ENCODE measurements around the gene LRRC14B. TPM values are rescaled to one million over a fixed set of nuclear protein-coding genes. Genes with fewer than 3 reads are reported as not detected.

The LRRC14B gene
- total RNA-seq, 1 donor from 2014 or later, result not detected

- H3K9me3 ChIP-seq (ENCODE audit: insufficient read depth, low read depth, low read length), result no peaks in the 10 kb centered on the region
- FAIRE-seq, result no peak
- Mint-ChIP-seq H3K27ac (ENCODE audit: unreplicated experiment) (no peak overlapping the region), H3K36me3 (ENCODE audit: low read depth, unreplicated experiment) (no peaks in the 10 kb centered on the region), H3K4me1 (ENCODE audit: low read depth, unreplicated experiment) (peaks cover 9% of the 10 kb centered on the region), H3K4me3 (ENCODE audit: unreplicated experiment) (no peak overlapping the region), H3K27me3 (ENCODE audit: low read depth, unreplicated experiment) (peaks cover 33% of the 10 kb centered on the region), H3K9me3 (ENCODE audit: unreplicated experiment) (no peaks in the 10 kb centered on the region)
- no peak for DNase-seq (ENCODE audit: low read depth)
- no peak overlapping the region for H3K27ac ChIP-seq (ENCODE audit: low read depth, low read length)
- TF ChIP-seq EZH2 (IDR thresholded peaks at IDR 0.05; ENCODE audit: insufficient read depth, low read length), result no peak
- no peak for TF ChIP-seq CTCF (IDR thresholded peaks at IDR 0.05; ENCODE audit: insufficient read depth, low read depth, low read length)
- H3K4me3 ChIP-seq (ENCODE audit: insufficient read depth, low read depth, low read length), result no peak overlapping the region
- H3K79me2 ChIP-seq (ENCODE audit: insufficient read depth, low read length), result no peaks in the 10 kb centered on the region
- H3K36me3 ChIP-seq (ENCODE audit: insufficient read depth, low read length), result no peaks in the 10 kb centered on the region
- no peak overlapping the region for H2AFZ ChIP-seq (ENCODE audit: low read depth, low read length)
- H3K27me3 ChIP-seq (ENCODE audit: insufficient read depth, low read length), result no peaks in the 10 kb centered on the region
- no peak overlapping the region for H3K9ac ChIP-seq (ENCODE audit: low read length)
- H3K4me2 ChIP-seq (ENCODE audit: low read length), result no peak overlapping the region
- H4K20me1 ChIP-seq (ENCODE audit: insufficient read depth, low read length), result no peaks in the 10 kb centered on the region
- H3K4me1 ChIP-seq (ENCODE audit: insufficient read depth, low read length), result peaks cover 2% of the 10 kb centered on the region
Observed at GRCh38 chr5:174876-175465, 16.3 kb upstream of the LRRC14B start.

GRCh38 chr5:176296-176823 lies 14.9 kb upstream of the LRRC14B start:
- no peaks in the 10 kb centered on the region for H4K20me1 ChIP-seq (ENCODE audit: insufficient read depth, low read length)
- DNase-seq (ENCODE audit: low read depth) (no peak), FAIRE-seq (no peak)
- Mint-ChIP-seq H3K27ac (ENCODE audit: unreplicated experiment) (no peak overlapping the region), H3K36me3 (ENCODE audit: low read depth, unreplicated experiment) (no peaks in the 10 kb centered on the region), H3K27me3 (ENCODE audit: low read depth, unreplicated experiment) (peaks cover 37% of the 10 kb centered on the region), H3K9me3 (ENCODE audit: unreplicated experiment) (no peaks in the 10 kb centered on the region), H3K4me1 (ENCODE audit: low read depth, unreplicated experiment) (peaks cover 9% of the 10 kb centered on the region), H3K4me3 (ENCODE audit: unreplicated experiment) (no peak overlapping the region)
- H3K27me3 ChIP-seq (ENCODE audit: insufficient read depth, low read length), result no peaks in the 10 kb centered on the region
- no peak overlapping the region for H3K4me2 ChIP-seq (ENCODE audit: low read length)
- no peaks in the 10 kb centered on the region for H3K4me1 ChIP-seq (ENCODE audit: insufficient read depth, low read length)
- no peaks in the 10 kb centered on the region for H3K9me3 ChIP-seq (ENCODE audit: insufficient read depth, low read depth, low read length)
- no peak overlapping the region for H3K4me3 ChIP-seq (ENCODE audit: insufficient read depth, low read depth, low read length)
- TF ChIP-seq CTCF (IDR thresholded peaks at IDR 0.05; ENCODE audit: insufficient read depth, low read depth, low read length) (no peak), EZH2 (IDR thresholded peaks at IDR 0.05; ENCODE audit: insufficient read depth, low read length) (no peak)
- no peak overlapping the region for H3K9ac ChIP-seq (ENCODE audit: low read length)
- H3K36me3 ChIP-seq (ENCODE audit: insufficient read depth, low read length), result no peaks in the 10 kb centered on the region
- no peak overlapping the region for H2AFZ ChIP-seq (ENCODE audit: low read depth, low read length)
- no peaks in the 10 kb centered on the region for H3K79me2 ChIP-seq (ENCODE audit: insufficient read depth, low read length)
- H3K27ac ChIP-seq (ENCODE audit: low read depth, low read length), result no peak overlapping the region

DNA sequence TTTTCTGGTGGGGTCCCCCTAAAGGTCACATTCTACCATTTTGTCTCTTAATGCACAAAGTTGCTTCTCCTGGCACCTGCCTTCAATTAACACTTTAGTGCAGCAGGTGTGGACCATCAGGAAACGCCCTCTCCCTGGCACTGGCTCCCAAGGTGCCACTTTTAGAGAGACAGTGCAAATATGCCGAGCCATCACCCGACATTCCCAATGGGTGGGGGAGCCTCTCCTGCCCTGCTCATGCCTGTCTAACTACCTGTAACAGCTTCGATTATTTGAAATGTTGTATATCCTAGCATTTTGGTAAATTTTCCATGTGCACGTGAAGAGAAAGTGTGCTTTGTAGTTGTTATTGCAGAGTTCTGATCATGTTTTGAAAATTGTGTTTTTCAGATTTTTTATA lies 13.2 kb upstream of the LRRC14B start:
- Histone ChIP-seq H3K4me3 (ENCODE audit: insufficient read depth, low read depth, low read length) (no peak overlapping the region), H2AFZ (ENCODE audit: low read depth, low read length) (no peak overlapping the region), H3K27ac (ENCODE audit: low read depth, low read length) (no peak overlapping the region), H3K79me2 (ENCODE audit: insufficient read depth, low read length) (no peaks in the 10 kb centered on the region), H3K9me3 (ENCODE audit: insufficient read depth, low read depth, low read length) (no peaks in the 10 kb centered on the region), H3K4me1 (ENCODE audit: insufficient read depth, low read length) (no peaks in the 10 kb centered on the region), H4K20me1 (ENCODE audit: insufficient read depth, low read length) (no peaks in the 10 kb centered on the region), H3K36me3 (ENCODE audit: insufficient read depth, low read length) (peaks cover 3% of the 10 kb centered on the region), H3K9ac (ENCODE audit: low read length) (no peak overlapping the region), H3K27me3 (ENCODE audit: insufficient read depth, low read length) (no peaks in the 10 kb centered on the region), H3K4me2 (ENCODE audit: low read length) (no peak overlapping the region)
- peaks cover 9% of the 10 kb centered on the region for H3K4me1 Mint-ChIP-seq (ENCODE audit: low read depth, unreplicated experiment)
- H3K9me3 Mint-ChIP-seq (ENCODE audit: unreplicated experiment), result no peaks in the 10 kb centered on the region
- DNase-seq (ENCODE audit: low read depth) (no peak), FAIRE-seq (no peak)
- H3K27me3 Mint-ChIP-seq (ENCODE audit: low read depth, unreplicated experiment), result peaks cover 32% of the 10 kb centered on the region
- TF ChIP-seq CTCF (IDR thresholded peaks at IDR 0.05; ENCODE audit: insufficient read depth, low read depth, low read length), result no peak
- TF ChIP-seq EZH2 (IDR thresholded peaks at IDR 0.05; ENCODE audit: insufficient read depth, low read length), result no peak
- no peak overlapping the region for H3K4me3 Mint-ChIP-seq (ENCODE audit: unreplicated experiment)
- H3K27ac Mint-ChIP-seq (ENCODE audit: unreplicated experiment), result no peak overlapping the region
- H3K36me3 Mint-ChIP-seq (ENCODE audit: low read depth, unreplicated experiment), result peaks cover 4% of the 10 kb centered on the region
